Body of pancreas (tissue), 4 donors: Measurements from ENCODE around the gene ANKRD10. TPM values are rescaled to one million over a fixed set of nuclear protein-coding genes. Genes with fewer than 3 reads are reported as not detected.
"Not testable (repeated sequence)": the region's sequence is repeated elsewhere in the genome, so short reads cannot be mapped to it uniquely, and the experiment has no call there.

Experiments used
- ATAC-seq: fragments of 150-250 bp; one replicate; pipeline ENCODE4 v1.9.1; 2016
- DNase-seq, 4 donors: peaks; one replicate each; pipeline ENCODE4 v3.0.0-alpha.2; 2019
- H3K27ac ChIP-seq, 4 donors: fragments of 200-600 bp; sonication (generic); 1 replicate in 3 of 4; 2 replicates in 1 of 4; pipeline versions ENCODE4 v1.5.1 to v1.6.1; 2016 to 2019; ENCODE audit warnings: mild to moderate bottlenecking in 1 of 4, mixed read lengths in 1 of 4, moderate library complexity in 1 of 4
- H3K27me3 ChIP-seq, 2 donors: fragments of 200-600 bp; sonication (generic); one replicate each; pipeline ENCODE4 v1.6.0; 2016; ENCODE audit warnings: mild to moderate bottlenecking in 1 of 2
- H3K36me3 ChIP-seq, 2 donors: fragments of 200-600 bp; sonication (generic); replicated peaks in 1 of 2; 2 replicates each; pipeline ENCODE4 v1.5.1; 2016; ENCODE audit warnings: low read depth in 2 of 2; ENCODE audit not compliant: insufficient read depth in 1 of 2
- H3K4me1 ChIP-seq: fragments of 200-600 bp; sonication (generic); one replicate; pipeline ENCODE4 v1.6.0; 2016
- H3K4me3 ChIP-seq, 2 donors: fragments of 200-600 bp; sonication (generic); 1 replicate in 1 of 2; 2 replicates in 1 of 2; pipeline ENCODE4 v1.5.1; 2016 to 2019
- H3K9me3 ChIP-seq, 3 donors: fragments of 200-600 bp; sonication (generic); 1 replicate in 2 of 3; 2 replicates in 1 of 3; pipeline ENCODE4 v1.5.1; 2016
- POLR2A ChIP-seq, 3 donors: fragments of 450-650 bp; IDR thresholded peaks; one replicate each; pipeline ENCODE4 v1.6.1; 2016; ENCODE audit warnings: antibody characterized with exemption in 3 of 3, mild to moderate bottlenecking in 2 of 3
- WGBS, 2 donors: methylation state at CpG; one replicate each; pipeline ENCODE4 v1.1.5; 2017; 5-methylcytosine and 5-hydroxymethylcytosine counted together
- intact Hi-C: fragments of 100-400 bp; cut with DNase I; formaldehyde crosslinking; loops from one replicate; pipeline ENCODE4 v1.15.1; 2023
- total RNA-seq, 2 donors: library from RNA; depleted of rRNA; stranded (reverse); fragments of >200 nt; gene quantifications; one replicate each; pipeline ENCODE4 v1.1.0, GENCODE V29; 2016
- TF ChIP-seq, protein P1 (sequence below), 7 experiments: fragments of 450-650 bp in 4 of 7; fragments of 200-600 bp in 3 of 7; sonication (generic) in 3 of 7; IDR thresholded peaks; one replicate each; pipeline ENCODE4 v1.5.1; 2016 to 2019; ENCODE audit warnings: antibody characterized with exemption in 7 of 7

The ANKRD10 gene
- total RNA-seq, 2 donors from 2014 or later, result 117 to 124 TPM

DNA sequence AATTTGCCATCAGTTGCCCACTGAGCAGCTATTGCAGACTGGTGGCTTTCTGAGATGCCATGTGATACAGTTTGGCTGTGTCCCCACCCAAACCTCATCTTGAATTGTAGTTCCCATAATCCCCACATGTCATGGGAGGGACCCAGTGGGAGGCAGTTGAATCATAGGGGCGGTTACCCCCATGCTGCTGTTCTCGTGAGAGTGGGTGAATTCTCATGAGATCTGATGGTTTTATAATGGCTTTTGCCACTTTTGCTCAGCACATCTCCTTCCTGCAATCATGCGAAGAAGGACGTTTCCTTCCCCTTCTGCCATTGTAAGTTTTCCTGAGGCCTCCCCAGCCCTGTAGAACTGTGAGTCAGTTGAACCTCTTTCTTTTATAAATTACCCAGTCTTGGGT, 34.8 kb upstream of the ANKRD10 start:
- H3K27me3 ChIP-seq, result no peaks in the 10 kb centered on the region
- WGBS, 2 donors, result 80 to 82% methylated on average over 4 of the region's 4 CpGs
- ATAC-seq (no peak), DNase-seq (no peak)
- no peak overlapping the region for H3K27ac ChIP-seq
- no peak for TF ChIP-seq POLR2A (IDR thresholded peaks at IDR 0.05)
- TF ChIP-seq, protein P1, sequence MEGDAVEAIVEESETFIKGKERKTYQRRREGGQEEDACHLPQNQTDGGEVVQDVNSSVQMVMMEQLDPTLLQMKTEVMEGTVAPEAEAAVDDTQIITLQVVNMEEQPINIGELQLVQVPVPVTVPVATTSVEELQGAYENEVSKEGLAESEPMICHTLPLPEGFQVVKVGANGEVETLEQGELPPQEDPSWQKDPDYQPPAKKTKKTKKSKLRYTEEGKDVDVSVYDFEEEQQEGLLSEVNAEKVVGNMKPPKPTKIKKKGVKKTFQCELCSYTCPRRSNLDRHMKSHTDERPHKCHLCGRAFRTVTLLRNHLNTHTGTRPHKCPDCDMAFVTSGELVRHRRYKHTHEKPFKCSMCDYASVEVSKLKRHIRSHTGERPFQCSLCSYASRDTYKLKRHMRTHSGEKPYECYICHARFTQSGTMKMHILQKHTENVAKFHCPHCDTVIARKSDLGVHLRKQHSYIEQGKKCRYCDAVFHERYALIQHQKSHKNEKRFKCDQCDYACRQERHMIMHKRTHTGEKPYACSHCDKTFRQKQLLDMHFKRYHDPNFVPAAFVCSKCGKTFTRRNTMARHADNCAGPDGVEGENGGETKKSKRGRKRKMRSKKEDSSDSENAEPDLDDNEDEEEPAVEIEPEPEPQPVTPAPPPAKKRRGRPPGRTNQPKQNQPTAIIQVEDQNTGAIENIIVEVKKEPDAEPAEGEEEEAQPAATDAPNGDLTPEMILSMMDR (IDR thresholded peaks at IDR 0.05), result no peak
- no peaks in the 10 kb centered on the region for H3K4me1 ChIP-seq
- H3K4me3 ChIP-seq, result no peak overlapping the region
- no peaks in the 10 kb centered on the region for H3K36me3 ChIP-seq
- intact Hi-C loops, result loop anchor here (10.0 kb wide), 1 partner anchor 1445 kb away; no protein-coding TSS in a partner anchor
- no peaks in the 10 kb centered on the region for H3K9me3 ChIP-seq

GRCh38 chr13:110949116-110949515, 34.2 kb upstream of the ANKRD10 start:
- no peaks in the 10 kb centered on the region for H3K27me3 ChIP-seq

DNA sequence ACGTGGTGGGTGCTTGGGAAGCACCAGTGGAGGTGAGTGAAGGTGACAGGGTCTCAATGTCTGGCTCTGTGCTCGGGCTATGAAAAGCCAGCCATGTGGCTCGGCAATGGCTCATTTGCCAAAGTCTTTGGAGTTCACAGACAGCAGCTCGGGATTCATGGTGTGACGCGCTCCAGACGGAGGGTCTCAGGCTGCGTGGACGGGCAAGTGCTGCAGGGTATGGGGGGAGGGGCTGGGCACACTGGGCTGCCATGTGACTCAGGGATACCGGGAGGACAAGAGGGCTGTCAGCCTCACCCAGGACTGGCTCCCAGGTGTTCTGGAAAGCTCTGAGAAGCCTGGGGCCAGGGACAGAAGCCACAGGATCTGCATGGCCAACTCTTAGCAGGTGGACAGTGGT, 32.5 kb upstream of the ANKRD10 start:
- H3K9me3 ChIP-seq, H3K36me3 ChIP-seq, ATAC-seq, H3K4me1 ChIP-seq, intact Hi-C loops, H3K4me3 ChIP-seq, H3K27me3 ChIP-seq, H3K27ac ChIP-seq, DNase-seq: not testable (repeated sequence)
- WGBS, 2 donors, result 43 to 57% methylated on average over 1 of the region's 10 CpGs

More at GRCh38 chr13:110949116-110949515, 34.2 kb upstream of the ANKRD10 start:
- ATAC-seq, result no peak
- no peak for DNase-seq
- Histone ChIP-seq H3K4me3 (no peak overlapping the region), H3K9me3 (no peaks in the 10 kb centered on the region), H3K36me3 (no peaks in the 10 kb centered on the region), H3K4me1 (no peaks in the 10 kb centered on the region), H3K27ac (no peak overlapping the region)
- TF ChIP-seq, protein P1 (IDR thresholded peaks at IDR 0.05), result no peak
- no peak for TF ChIP-seq POLR2A (IDR thresholded peaks at IDR 0.05)
- 84 to 91% methylated on average over 5 to 11 of the region's 12 CpGs for WGBS, 2 donors
- intact Hi-C loops, result no loop called here

DNA sequence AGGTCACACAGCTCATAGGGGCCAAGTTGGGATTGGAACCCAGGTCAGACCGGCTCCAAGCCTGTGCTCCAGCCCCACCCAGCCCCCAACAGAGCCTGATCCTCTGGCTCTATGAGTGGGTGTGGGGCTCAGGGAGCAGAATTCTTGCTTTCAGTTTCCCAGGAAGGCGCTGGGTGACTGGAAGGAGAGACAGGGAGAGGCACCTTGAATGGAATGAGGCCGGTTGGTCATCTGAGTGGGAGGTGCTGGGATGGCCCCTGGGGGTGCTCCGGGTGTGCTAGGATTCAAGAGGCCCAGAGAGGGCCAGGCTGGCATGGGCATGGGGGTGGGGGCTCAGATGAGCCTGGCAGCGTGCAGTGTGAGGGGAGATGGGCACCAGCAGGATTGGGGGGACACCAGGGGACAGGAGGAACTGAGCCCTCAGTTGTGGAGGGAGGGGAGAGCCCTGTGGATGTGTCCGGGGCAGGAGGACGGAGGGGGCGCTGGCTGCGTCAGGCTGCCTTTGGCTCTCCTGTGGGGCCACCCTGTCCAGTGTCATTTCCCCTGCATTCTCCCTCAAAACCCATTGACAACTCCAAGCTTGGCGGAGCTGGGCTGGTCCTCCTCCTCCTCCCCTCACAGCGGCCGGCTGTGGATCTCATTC, 31.2 kb upstream of the ANKRD10 start:
- no peak for ATAC-seq
- no peaks in the 10 kb centered on the region for H3K9me3 ChIP-seq
- no peak for DNase-seq
- H3K4me1 ChIP-seq, result no peaks in the 10 kb centered on the region
- intact Hi-C loops, result no loop called here
- 78% methylated on average over 10 to 12 of the region's 12 CpGs for WGBS, 2 donors
- TF ChIP-seq, protein P1 (IDR thresholded peaks at IDR 0.05), result no peak
- no peak for TF ChIP-seq POLR2A (IDR thresholded peaks at IDR 0.05)
- no peak overlapping the region for H3K4me3 ChIP-seq
- H3K27ac ChIP-seq, result no peak overlapping the region
- no peaks in the 10 kb centered on the region for H3K27me3 ChIP-seq
- H3K36me3 ChIP-seq, result no peaks in the 10 kb centered on the region

DNA sequence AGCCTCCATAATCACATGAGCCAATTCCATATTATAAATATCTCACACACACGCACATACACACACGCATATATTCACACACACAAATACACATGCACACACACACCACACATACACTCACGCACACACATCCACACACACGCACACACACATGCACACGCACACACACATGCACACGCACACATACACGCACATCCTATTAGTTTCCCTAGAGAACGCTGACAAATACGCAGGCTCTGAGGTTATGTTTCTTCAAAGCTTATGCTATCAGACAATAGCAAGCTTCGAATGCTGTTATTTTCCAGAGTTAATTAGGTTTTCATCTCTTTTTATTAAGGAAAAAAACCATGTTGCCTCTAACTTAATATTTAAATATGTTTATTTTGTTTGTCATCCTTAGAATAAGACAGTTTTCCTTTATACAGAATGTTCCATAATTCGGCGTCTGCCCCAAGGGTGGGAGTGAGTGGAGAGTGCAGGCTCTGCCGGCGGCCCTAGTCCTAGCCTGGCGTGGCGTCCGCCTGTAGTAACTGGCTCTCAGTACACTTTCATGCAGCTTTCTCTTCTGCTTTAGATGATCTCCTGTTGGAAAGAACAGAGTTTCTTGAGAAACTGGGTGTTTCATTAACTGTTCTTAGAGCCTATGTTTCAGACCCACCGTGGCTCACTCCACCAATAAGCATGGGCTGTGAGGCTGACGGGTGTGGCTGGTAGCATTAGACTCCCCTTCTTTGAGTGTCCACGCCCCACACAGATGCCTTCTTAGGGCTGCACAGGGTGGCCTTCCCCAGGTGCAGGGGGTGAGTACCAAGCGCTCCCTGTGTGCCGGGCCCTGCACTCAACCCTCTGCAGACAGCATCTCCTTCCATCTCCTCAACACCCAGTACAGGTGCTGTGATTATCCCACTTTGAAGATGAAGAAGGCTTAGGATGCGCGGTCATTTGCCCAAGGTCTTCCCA, 30.4 kb upstream of the ANKRD10 start:
- H3K4me3 ChIP-seq, result no peak overlapping the region
- H3K27ac ChIP-seq, result no peak overlapping the region
- no peak for TF ChIP-seq POLR2A (IDR thresholded peaks at IDR 0.05)
- TF ChIP-seq, protein P1 (IDR thresholded peaks at IDR 0.05), result no peak
- intact Hi-C loops, result no loop called here
- WGBS, 2 donors, result 84% methylated on average over 23 to 24 of the region's 24 CpGs
- no peaks in the 10 kb centered on the region for H3K9me3 ChIP-seq
- ATAC-seq (no peak), DNase-seq (no peak)
- H3K27me3 ChIP-seq, result no peaks in the 10 kb centered on the region
- no peaks in the 10 kb centered on the region for H3K36me3 ChIP-seq
- no peaks in the 10 kb centered on the region for H3K4me1 ChIP-seq
